Activated CD4-positive, alpha-beta memory T cell treated with anti-CD3 and anti-CD28 coated beads, Interleukin-2, amount 10 ng/mL, durations not matched to agents 7 days and 5 days (primary cell): ENCODE measurements around the gene TRIM56. TPM values are rescaled to one million over a fixed set of nuclear protein-coding genes. Genes with fewer than 3 reads are reported as not detected.
A peak's percentile ranks its signal among the peaks of the same experiment; 100 is the strongest.
"Not testable (repeated sequence)": the region's sequence is repeated elsewhere in the genome, so short reads cannot be mapped to it uniquely, and the experiment has no call there.

Experiments used
- CTCF ChIA-PET: fragments of 350-600 bp; sonication (Branson Sonifier 250); formaldehyde crosslinking; loops from one replicate; lab custom pipeline; 2021; ENCODE audit warnings: antibody characterized with exemption, inconsistent platforms; lab: Charles Lee
- POLR2A ChIA-PET: fragments of 350-600 bp; sonication (Branson Sonifier 250); formaldehyde crosslinking; loops from one replicate; lab custom pipeline; 2021; ENCODE audit warnings: antibody characterized with exemption; lab: Charles Lee
- DNase-seq: peaks from one replicate; pipeline ENCODE4 v3.0.0-alpha.2; 2020
- H3K27ac Mint-ChIP-seq: one replicate; pipeline ENCODE4 v1.8.0; 2021; ENCODE audit warnings: mild to moderate bottlenecking, mixed read lengths
- H3K27me3 Mint-ChIP-seq: one replicate; pipeline ENCODE4 v1.8.0; 2021; ENCODE audit warnings: mixed read lengths
- H3K36me3 Mint-ChIP-seq: one replicate; pipeline ENCODE4 v1.8.0; 2021; ENCODE audit warnings: low read depth, mixed read lengths
- H3K4me1 Mint-ChIP-seq: one replicate; pipeline ENCODE4 v1.8.0; 2021; ENCODE audit warnings: mixed read lengths
- H3K4me3 Mint-ChIP-seq: one replicate; pipeline ENCODE4 v1.8.0; 2021; ENCODE audit warnings: mild to moderate bottlenecking, mixed read lengths
- H3K9me3 Mint-ChIP-seq: one replicate; pipeline ENCODE4 v1.8.0; 2021; ENCODE audit warnings: mixed read lengths
- total RNA-seq, 2 experiments: library from RNA; stranded (reverse); gene quantifications; one replicate each; pipeline ENCODE4 v1.2.3, GENCODE V29; 2021

The TRIM56 gene
- total RNA-seq, 2 experiments from 2014 or later = 72.6 to 72.7 TPM

DNA sequence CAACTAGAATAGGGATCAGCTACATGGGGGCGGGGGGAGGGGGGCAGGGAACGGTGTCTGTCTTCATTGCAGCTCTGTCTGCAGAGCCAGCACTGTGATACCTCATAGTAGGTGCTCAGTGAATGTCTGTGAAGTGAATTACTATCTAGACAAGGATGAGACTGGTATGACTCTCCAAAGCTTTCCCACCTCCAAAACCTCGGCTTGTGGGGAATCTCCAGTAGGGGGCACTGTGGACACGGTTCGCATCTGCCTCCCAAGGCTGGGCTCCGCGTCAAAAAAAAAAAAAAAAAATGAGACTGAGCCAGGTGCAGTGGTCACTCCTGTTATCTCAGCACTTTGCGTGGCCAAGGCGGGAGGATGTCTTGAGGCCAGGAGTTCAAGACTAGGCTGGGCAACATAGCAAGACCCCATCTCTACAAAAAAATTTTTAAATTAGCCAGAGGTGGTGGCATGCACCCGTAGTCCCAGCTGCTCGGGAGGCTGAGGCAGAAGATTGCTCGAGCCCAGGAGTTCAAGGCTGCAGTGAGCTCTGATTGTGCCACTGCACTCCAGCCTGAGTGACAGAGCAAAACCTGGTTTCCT is 9.6 kb downstream of the TRIM56 start:
- POLR2A ChIA-PET = interaction anchor here (1.1 to 1.5 kb wide), 2 partner anchors 10 to 30 kb away, joined by 3 to 10 read pairs; partner anchors contain the start of gene TRIM56
- Mint-ChIP-seq H3K27ac (no peak overlapping the region), H3K36me3 (peaks cover 24% of the 10 kb centered on the region), H3K27me3 (peaks cover 2% of the 10 kb centered on the region), H3K4me3 (no peak overlapping the region), H3K9me3 (no peaks in the 10 kb centered on the region), H3K4me1 (peaks cover 15% of the 10 kb centered on the region)
- peak; percentile 29 for DNase-seq
- CTCF ChIA-PET = interaction anchor here (0.7 to 3.1 kb wide), 6 partner anchors 9 to 123 kb away, joined by 3 to 17 read pairs (median 6); partner anchors contain the start of genes PLOD3 and TRIM56

DNA sequence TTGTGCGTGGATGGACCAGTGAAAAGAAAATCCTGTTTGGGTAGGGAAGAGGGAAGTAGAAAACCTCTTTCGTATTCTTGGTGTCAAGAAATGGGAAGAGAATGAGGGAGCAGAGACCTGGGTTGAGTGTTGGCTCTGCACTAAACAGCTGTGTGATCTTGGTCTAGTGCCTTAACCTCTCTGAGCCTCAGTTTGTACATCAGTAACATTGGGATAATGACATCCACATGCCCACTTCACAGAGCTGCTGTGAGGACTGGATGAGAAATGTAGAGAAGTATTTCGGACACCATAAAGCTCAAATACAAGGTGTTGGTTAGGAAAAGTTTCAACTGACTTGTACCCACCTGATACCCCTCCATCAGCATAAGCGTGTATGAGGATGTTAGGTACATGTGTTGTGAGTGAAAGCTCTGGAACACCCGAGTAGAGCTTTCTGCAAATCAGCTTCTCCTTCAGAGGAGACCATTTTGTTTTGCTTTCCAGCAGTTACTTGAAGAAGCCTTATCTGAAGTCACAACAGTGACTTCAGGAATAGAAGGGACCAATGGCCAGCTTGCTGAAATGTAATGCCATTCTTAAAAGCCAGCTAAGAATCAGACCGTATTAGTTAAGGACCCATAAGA is 11.2 kb downstream of the TRIM56 start:
- H3K4me3 Mint-ChIP-seq = no peak overlapping the region
- peaks cover 18% of the 10 kb centered on the region for H3K27me3 Mint-ChIP-seq
- peaks cover 13% of the 10 kb centered on the region for H3K4me1 Mint-ChIP-seq
- no peak overlapping the region for H3K27ac Mint-ChIP-seq
- ChIA-PET CTCF (interaction anchor here (0.6 to 3.1 kb wide), 5 partner anchors 11 to 95 kb away, joined by 3 to 17 read pairs (median 4); partner anchors contain the start of gene TRIM56), POLR2A (interaction anchor here (1.1 to 1.7 kb wide), 2 partner anchors 9 to 11 kb away, joined by 5 to 14 read pairs; partner anchors contain the start of gene TRIM56)
- H3K9me3 Mint-ChIP-seq = no peaks in the 10 kb centered on the region
- DNase-seq = no peak
- peaks cover 12% of the 10 kb centered on the region for H3K36me3 Mint-ChIP-seq

DNA sequence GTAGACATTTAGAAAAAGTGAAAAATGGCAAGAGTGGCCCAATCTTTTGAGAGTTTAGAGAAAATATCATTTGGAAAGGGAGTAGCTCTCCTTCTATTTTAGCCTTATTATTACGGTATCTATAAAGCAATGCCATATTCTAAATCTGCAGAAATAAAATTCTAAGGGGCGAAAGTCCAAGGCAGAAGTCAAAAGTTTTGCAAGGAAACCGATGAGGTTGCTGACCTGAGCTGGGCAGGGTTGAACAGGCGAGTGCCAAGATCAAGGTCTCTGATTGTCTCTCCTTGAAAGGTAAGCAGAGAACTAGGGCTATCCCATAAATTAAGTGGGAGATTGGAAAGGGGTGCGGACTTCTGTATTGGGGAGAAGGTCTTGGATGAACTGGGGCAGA is 11.7 kb downstream of the TRIM56 start:
- Mint-ChIP-seq H3K4me1 (peaks cover 13% of the 10 kb centered on the region), H3K36me3 (peaks cover 8% of the 10 kb centered on the region), H3K27me3 (peaks cover 21% of the 10 kb centered on the region), H3K4me3 (no peak overlapping the region), H3K9me3 (no peaks in the 10 kb centered on the region), H3K27ac (no peak overlapping the region)
- DNase-seq = no peak
- ChIA-PET POLR2A (interaction anchor here (1.1 to 1.7 kb wide), 2 partner anchors 9 to 11 kb away, joined by 5 to 14 read pairs; partner anchors contain the start of gene TRIM56), CTCF (interaction anchor here (0.8 to 3.1 kb wide), 4 partner anchors 11 to 95 kb away, joined by 3 to 17 read pairs (median 8); partner anchors contain the start of gene TRIM56)

DNA sequence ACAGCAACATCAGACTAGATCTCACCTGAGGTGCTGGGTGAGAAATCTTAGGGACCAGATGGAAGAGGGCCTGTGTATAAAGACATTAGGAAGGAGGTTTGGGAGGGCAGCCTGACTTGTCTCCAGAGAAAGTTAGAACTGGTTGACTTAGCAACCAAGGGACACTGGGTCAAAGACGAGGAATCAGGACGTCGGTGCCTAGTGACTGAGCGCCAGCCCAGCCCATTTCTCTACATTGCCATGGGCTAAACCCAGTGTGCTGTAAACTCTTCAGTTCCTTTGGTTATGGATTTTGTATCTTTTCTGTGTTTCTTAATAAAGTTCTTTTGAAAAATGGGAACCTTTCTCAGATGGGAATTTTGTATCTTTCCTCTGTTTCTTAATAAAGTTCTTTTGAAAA is 12.3 kb downstream of the TRIM56 start:
- Mint-ChIP-seq H3K4me1 (peaks cover 13% of the 10 kb centered on the region), H3K4me3 (no peak overlapping the region), H3K36me3 (peaks cover 8% of the 10 kb centered on the region), H3K27ac (no peak overlapping the region), H3K9me3 (no peaks in the 10 kb centered on the region), H3K27me3 (peaks cover 22% of the 10 kb centered on the region)
- CTCF ChIA-PET = interaction anchor here (0.8 kb wide), 1 partner anchor 45 kb away, joined by 4 read pairs; no protein-coding TSS in a partner anchor
- no peak for DNase-seq
- POLR2A ChIA-PET = interaction anchor here (1.7 to 4.7 kb wide), 2 partner anchors 12 kb away, joined by 14 to 20 read pairs; partner anchors contain the start of gene TRIM56

- no peak overlapping the region for H3K27ac Mint-ChIP-seq
- H3K27me3 Mint-ChIP-seq = peaks cover 34% of the 10 kb centered on the region
- ChIA-PET CTCF (interaction anchor here (0.6 kb wide), 1 partner anchor 300 kb away, joined by 3 read pairs; no protein-coding TSS in a partner anchor), POLR2A (interaction anchor here (4.7 kb wide), 1 partner anchor 14 kb away, joined by 20 read pairs; the partner anchor contains the start of gene TRIM56)
- peaks cover 8% of the 10 kb centered on the region for H3K4me1 Mint-ChIP-seq
- peak; percentile 57 for DNase-seq
- no peaks in the 10 kb centered on the region for H3K36me3 Mint-ChIP-seq
- H3K9me3 Mint-ChIP-seq = no peaks in the 10 kb centered on the region
- H3K4me3 Mint-ChIP-seq = no peak overlapping the region
These were observed 14.9 kb downstream of the TRIM56 start for GRCh38 chr7:101099969-101100781.

- DNase-seq = no peak
- Mint-ChIP-seq H3K36me3 (no peaks in the 10 kb centered on the region), H3K4me1 (peaks cover 8% of the 10 kb centered on the region), H3K27me3 (peaks cover 34% of the 10 kb centered on the region), H3K4me3 (no peak overlapping the region), H3K9me3 (no peaks in the 10 kb centered on the region), H3K27ac (no peak overlapping the region)
- ChIA-PET POLR2A (interaction anchor here (1.0 to 4.7 kb wide), 2 partner anchors 9 to 15 kb away, joined by 3 to 20 read pairs; partner anchors contain the start of gene TRIM56), CTCF (interaction anchor here (0.6 to 1.3 kb wide), 5 partner anchors 22 to 299 kb away, joined by 3 to 4 read pairs (median 3); no protein-coding TSS in a partner anchor)
These were observed 15.9 kb downstream of the TRIM56 start for GRCh38 chr7:101100858-101101847.

DNA sequence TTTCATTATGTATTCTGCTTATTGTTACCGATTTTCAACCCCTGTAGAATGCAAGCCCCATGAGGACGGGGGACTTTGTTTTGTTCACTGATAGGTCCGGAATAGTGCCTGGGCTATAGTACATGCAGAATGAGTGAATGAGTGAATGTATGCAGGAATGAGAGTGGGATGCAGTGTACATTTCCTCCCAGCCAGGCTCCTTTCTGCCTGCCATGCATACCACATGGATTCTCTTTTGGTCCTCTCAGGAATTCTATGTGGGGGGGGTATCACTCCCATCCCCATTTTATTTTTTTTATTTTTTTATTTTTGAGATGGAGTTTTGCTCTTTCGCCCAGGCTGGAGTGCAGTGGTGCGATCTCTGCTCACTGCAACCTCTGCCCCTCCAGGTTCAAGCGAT is 16.7 kb downstream of the TRIM56 start:
- POLR2A ChIA-PET = interaction anchor here (4.7 kb wide), 1 partner anchor 16 kb away, joined by 20 read pairs; the partner anchor contains the start of gene TRIM56
- CTCF ChIA-PET = interaction anchor here (1.2 to 1.3 kb wide), 2 partner anchors 25 to 181 kb away, joined by 3 to 4 read pairs; no protein-coding TSS in a partner anchor
- H3K27me3 Mint-ChIP-seq = peaks cover 36% of the 10 kb centered on the region
- H3K9me3 Mint-ChIP-seq = no peaks in the 10 kb centered on the region
- DNase-seq = no peak
- H3K36me3 Mint-ChIP-seq = no peaks in the 10 kb centered on the region
- no peak overlapping the region for H3K4me3 Mint-ChIP-seq
- H3K4me1 Mint-ChIP-seq = peaks cover 8% of the 10 kb centered on the region
- no peak overlapping the region for H3K27ac Mint-ChIP-seq

DNA sequence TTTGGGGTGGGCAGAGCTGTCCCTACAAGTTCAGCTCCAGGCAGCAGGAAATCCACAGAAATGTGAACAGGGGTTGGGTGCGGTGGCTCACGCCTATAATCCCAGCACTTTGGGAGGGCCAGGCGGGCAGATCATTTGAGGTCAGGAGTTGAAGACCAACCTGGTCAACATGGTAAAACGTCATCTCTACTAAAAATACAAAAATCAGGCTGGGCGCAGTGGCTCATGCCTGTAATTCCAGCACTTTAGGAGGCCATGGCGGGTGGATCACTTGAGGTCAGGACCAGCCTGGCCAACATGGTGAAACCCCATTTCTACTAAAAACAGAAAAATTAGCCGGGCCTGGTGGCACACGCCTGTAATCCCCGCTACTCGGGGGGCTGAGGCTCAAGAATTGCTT is 18.4 kb downstream of the TRIM56 start:
- POLR2A ChIA-PET, DNase-seq, CTCF ChIA-PET, H3K4me1 Mint-ChIP-seq, H3K27ac Mint-ChIP-seq, H3K4me3 Mint-ChIP-seq, H3K36me3 Mint-ChIP-seq, H3K9me3 Mint-ChIP-seq: not testable (repeated sequence)
- peaks cover 41% of the 10 kb centered on the region for H3K27me3 Mint-ChIP-seq

GRCh38 chr7:101104193-101104713 is 19.0 kb downstream of the TRIM56 start:
- Mint-ChIP-seq H3K36me3 (no peaks in the 10 kb centered on the region), H3K4me3 (no peak overlapping the region), H3K27me3 (peaks cover 41% of the 10 kb centered on the region), H3K9me3 (no peaks in the 10 kb centered on the region), H3K27ac (no peak overlapping the region), H3K4me1 (peaks cover 7% of the 10 kb centered on the region)
- CTCF ChIA-PET = no interaction called here
- POLR2A ChIA-PET = no interaction called here
- no peak for DNase-seq

DNA sequence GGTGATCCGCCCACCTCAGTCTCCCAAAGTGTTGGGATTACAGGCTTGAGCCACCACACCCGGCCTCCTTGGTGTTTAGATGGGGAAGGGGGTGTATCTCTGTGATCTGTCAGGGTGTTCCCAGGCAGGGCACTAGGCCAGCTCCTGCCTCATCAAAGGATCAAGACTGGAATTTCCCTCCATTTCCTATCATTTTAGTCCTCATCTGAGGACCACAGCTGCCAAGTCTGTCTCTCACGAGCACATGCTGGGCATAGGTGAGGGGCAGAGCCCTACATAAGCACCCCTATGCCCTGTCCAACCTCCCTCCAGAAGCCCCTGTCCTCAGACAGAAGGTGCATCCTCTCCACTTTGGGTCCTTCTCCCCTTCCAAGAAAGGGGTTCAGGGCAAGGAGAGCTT is 19.5 kb downstream of the TRIM56 start:
- Mint-ChIP-seq H3K27me3 (peaks cover 40% of the 10 kb centered on the region), H3K4me3 (no peak overlapping the region), H3K27ac (no peak overlapping the region), H3K36me3 (no peaks in the 10 kb centered on the region), H3K4me1 (peaks cover 4% of the 10 kb centered on the region), H3K9me3 (no peaks in the 10 kb centered on the region)
- POLR2A ChIA-PET = interaction anchor here (1.5 kb wide), 1 partner anchor 20 kb away, joined by 4 read pairs; the partner anchor contains the start of gene TRIM56
- DNase-seq = no peak
- CTCF ChIA-PET = no interaction called here

DNA sequence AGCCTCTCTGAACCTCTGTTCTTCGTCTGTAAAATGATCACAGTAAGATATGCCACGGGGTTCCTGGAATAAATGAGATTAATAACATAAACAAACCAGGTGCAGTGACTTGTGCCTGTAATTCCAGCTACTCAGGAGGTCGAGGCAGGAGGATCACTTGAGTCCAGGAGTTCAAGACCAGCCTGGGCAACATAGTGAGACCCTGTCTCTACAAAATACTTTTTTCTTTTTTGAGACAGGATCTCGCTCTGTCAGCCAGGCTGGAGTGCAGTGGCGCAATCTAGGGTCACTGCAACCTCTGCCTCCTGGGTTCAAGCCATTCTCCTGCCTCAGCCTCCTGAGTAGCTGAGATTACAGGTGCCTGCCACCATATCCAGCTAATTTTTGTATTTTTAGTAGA is 20.0 kb downstream of the TRIM56 start:
- CTCF ChIA-PET = interaction anchor here (0.8 kb wide), 1 partner anchor 39 kb away, joined by 3 read pairs; no protein-coding TSS in a partner anchor

More for the DNA sequence above, 20.0 kb downstream of the TRIM56 start:
- DNase-seq, H3K36me3 Mint-ChIP-seq, H3K4me3 Mint-ChIP-seq, H3K4me1 Mint-ChIP-seq, H3K27ac Mint-ChIP-seq, H3K9me3 Mint-ChIP-seq: not testable (repeated sequence)
- peaks cover 37% of the 10 kb centered on the region for H3K27me3 Mint-ChIP-seq
- POLR2A ChIA-PET = interaction anchor here (1.5 kb wide), 1 partner anchor 20 kb away, joined by 4 read pairs; the partner anchor contains the start of gene TRIM56
